Right ventricle myocardium superior (tissue), 1 donor: ENCODE measurements around the gene ERICH6. TPM values are rescaled to one million over a fixed set of nuclear protein-coding genes. Genes with fewer than 3 reads are reported as not detected.

Source experiments
- ATAC-seq: fragments of 200-7000 bp; cut with Tn5 transposase; one replicate; pipeline ENCODE4 v1.9.1; 2020; ENCODE audit warnings: mild to moderate bottlenecking; ENCODE audit not compliant: poor library complexity
- DNase-seq: peaks from one replicate; pipeline ENCODE4 v3.0.0-alpha.2; 2020
- intact Hi-C: fragments of 100-400 bp; cut with DNase I; formaldehyde crosslinking; loops from one replicate; pipeline ENCODE4 v1.11.2; 2022
- total RNA-seq: library from RNA; stranded (reverse); fragmentation: NEBNext Ultra II Directional; extraction: Animal tissue kit (Norgen Biotek cat#: 25700); gene quantifications from one replicate; pipeline ENCODE4 v1.2.1, GENCODE V29; 2021
- donor health status: DM: no; HTN: yes; CAD: no; lungs with severe emphysema.

The ERICH6 gene
- total RNA-seq, 1 donor from 2014 or later = not detected

- intact Hi-C loops = no loop called here
- ATAC-seq = no peak
- DNase-seq = no peak
Measured at GRCh38 chr3:150697646-150698045, 6.1 kb downstream of the ERICH6 start.

- ATAC-seq (no peak), DNase-seq (no peak)
- intact Hi-C loops = no loop called here
Measured at GRCh38 chr3:150691414-150692040, 12.2 kb downstream of the ERICH6 start.

GRCh38 chr3:150687613-150688012 lies 16.1 kb downstream of the ERICH6 start:
- DNase-seq (no peak), ATAC-seq (no peak)
- intact Hi-C loops = no loop called here

- no peak for ATAC-seq
- DNase-seq = no peak
- intact Hi-C loops = no loop called here
Measured at GRCh38 chr3:150682824-150683223, 20.9 kb downstream of the ERICH6 start.

DNA sequence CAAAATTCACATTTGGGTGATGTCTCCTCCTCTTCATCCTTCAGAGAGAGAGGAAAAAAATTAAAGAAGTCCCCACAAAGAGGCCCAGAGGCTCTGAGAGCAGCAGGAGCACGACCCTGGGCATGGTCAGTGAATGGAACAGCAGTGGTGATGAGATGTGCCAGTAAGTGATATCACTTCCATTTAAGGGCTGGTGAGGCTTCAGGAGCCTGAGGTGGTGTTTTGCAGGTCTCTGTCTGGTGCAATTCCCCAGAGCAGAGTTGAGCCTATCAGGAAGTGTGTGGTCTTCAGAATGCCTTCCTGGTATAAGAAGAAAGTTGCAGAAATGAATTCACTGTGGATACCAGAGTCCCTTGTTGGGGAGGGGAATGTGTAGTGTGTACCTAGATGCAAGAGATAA lies 21.4 kb downstream of the ERICH6 start:
- no peak for ATAC-seq
- no peak for DNase-seq
- intact Hi-C loops = no loop called here

DNA sequence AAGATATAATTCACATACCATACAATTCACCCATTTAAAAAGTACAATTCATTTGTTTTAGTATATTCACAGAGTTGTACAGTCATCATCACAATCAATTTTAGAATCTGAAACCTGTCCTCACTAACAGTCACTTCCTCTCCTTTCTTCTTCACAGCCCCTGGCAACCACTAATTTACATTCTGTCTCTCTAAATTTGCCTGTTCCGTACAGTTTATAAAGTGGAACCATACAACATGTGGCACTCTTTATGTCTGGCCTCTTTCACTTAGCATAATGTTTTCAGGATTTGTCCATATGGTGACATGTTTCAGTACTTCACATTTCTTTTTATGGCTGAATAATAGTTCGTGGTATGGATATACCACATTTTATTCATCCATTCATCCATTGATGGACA lies 22.7 kb downstream of the ERICH6 start:
- no peak for ATAC-seq
- intact Hi-C loops = no loop called here
- no peak for DNase-seq

GRCh38 chr3:150680562-150680961 lies 23.2 kb downstream of the ERICH6 start:
- DNase-seq (no peak), ATAC-seq (no peak)
- intact Hi-C loops = no loop called here

DNA sequence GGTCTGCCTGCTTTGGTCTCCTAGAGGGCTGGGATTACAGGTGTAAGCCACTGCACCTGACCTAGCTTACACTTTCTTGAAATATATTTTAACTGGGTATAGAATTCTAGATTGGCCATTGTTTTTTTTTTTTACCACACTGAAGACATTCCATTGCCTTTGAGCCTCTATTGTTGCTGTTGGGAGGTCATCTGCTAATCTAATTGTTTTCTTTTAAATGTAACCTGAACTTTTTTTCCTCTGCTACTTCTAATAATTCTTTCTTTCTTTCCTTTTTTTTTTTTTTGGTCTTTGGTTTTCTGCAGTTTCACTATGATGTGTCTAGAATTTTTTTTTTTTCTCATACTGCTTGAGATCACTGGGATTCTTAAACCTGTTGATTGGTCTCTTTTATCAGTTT lies 28.1 kb downstream of the ERICH6 start:
- DNase-seq (no peak), ATAC-seq (no peak)
- intact Hi-C loops = no loop called here

- no peak for DNase-seq
- no peak for ATAC-seq
- intact Hi-C loops = no loop called here
Measured at GRCh38 chr3:150673966-150674365, 29.8 kb downstream of the ERICH6 start.

DNA sequence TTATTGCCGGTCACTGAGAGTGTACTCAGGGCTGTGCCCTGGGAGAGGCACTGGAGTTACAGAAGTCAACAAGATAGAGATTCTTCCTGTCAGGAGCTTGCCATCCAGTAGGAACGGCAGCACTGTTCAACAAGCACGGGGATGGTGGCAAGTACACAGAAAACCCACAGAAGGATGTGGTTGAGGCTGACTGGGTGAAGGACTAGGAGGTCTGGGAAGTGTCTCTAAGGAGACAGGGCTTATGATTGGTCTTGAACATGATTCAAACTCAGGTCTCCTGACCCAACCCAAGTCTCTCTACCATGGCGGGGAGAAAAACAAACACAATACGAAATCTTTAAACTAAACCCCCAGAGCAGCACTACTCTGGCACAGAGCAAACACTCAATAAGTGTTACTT lies 37.6 kb downstream of the ERICH6 start:
- ATAC-seq (no peak), DNase-seq (no peak)
- intact Hi-C loops = no loop called here

DNA sequence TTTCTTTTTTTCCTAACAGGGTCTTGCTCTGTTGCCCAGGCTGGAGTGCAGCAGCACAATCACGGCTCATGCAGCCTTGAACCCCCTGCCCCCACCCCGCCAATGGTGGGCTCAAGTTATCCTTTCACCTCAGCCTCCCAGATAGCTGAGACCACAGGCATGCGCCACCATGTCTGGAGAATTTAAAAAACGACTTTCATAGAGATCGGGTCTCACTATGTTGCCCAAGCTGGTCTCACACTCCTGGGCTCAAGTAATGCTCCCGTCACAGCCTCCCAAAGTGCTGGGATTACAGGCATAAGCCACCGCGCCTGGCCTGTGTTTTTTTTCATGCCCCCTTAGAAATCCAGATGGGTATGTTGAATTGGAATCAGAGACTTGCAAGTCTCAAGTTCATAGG lies 40.3 kb downstream of the ERICH6 start:
- intact Hi-C loops = no loop called here
- no peak for DNase-seq
- ATAC-seq = no peak

DNA sequence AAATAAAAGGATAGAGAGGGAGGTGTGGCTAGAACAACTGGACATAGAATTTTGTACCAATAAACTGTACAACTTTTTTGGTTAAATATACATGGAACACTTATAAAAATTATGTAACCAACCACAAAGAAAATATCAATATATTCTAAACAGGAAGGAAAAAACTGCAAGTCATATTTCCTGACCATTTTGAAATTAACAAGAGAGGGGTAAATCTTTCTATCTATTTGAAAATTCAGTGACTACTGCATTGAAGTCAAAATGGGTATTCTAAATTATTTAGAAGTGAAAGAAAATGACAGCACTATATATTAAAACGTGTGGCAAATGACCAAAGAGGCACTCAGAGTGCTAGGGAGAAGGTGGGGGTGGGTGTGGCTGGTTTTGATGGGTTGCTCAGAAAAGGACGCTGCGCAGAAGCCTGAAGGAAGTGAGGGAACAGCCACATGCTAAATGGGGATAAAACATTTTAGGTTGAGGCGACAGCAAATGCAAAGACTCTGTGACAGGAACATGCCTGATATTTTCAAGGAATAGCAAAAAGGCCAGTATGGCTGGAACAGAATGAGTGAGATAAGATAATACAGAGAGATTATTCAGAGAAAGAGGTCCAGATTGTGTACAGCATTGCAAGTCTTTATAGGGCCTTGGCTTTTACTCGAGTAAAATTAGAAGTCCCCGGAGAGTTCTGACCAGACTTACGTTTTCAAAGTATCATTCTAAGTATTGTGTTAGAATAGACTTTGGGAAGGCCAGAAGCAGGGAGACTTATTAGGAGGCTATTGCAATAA lies 41.1 kb downstream of the ERICH6 start:
- ATAC-seq = no peak

DNA sequence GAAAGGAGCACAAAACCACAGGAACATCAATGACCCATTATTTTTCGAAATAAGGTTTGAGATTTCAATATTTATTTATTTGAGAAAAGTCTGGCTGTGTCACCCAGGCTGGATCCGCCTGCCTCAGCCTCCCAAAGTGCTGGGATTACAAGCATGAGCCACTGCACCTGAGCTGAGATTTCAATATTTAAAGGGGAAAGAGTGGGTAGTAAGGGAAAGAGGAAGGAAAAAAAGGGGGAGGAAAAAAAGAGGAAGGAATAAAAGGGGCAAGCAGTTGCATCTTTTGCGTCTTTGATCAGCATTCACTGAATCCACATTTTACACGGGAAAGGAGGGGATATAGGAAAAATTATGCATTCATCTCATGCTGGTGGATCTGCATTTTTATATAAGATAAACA lies 47.4 kb downstream of the ERICH6 start:
- ATAC-seq (no peak), DNase-seq (no peak)
- intact Hi-C loops = no loop called here

More for the DNA sequence above, 41.1 kb downstream of the ERICH6 start:
- intact Hi-C loops = no loop called here
- no peak for DNase-seq

- intact Hi-C loops = no loop called here
- no peak for ATAC-seq
- no peak for DNase-seq
Measured at GRCh38 chr3:150653110-150653561, 50.6 kb downstream of the ERICH6 start.

- DNase-seq = no peak
- ATAC-seq = no peak
- intact Hi-C loops = no loop called here
Measured at GRCh38 chr3:150640256-150640655, 63.5 kb downstream of the ERICH6 start.

DNA sequence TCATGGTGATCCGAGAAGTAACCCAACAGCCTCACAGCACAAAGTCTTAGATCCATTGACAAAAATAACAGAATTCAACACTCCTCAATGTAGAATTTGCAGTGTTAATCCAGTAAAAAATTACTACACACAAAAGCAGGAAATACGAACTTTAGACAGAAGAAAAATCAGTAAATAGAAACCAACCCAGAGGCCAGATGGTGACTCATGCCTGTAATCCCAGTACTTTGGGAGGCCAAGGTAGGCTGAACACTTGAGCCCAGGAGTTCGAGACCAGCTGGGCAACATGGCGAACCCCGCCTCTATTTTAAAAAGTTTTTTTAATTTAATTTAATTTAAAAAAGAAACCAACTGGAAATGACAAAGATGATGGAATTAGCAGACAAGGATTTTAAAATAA lies 64.5 kb downstream of the ERICH6 start:
- intact Hi-C loops = no loop called here
- no peak for DNase-seq
- ATAC-seq = no peak

DNA sequence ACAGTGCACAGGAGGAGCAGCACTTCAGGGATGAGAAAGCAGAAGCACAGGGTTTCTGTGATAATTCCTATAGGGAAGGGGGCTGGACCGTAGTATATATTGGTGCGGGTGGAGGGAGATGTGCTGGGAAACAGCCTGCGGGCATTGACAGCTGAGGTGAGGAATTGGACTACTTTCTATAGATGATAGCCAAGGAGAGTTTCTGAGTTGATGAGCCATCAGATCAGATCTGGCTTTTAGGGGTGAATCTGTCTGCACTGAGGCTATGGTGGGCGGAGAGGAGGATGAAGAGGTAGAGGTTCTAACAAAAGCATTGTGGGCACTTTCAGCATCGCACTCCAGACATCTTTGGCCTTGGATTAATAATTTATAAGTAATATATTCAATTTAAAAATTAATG lies 67.5 kb downstream of the ERICH6 start:
- intact Hi-C loops = no loop called here
- DNase-seq = no peak
- no peak for ATAC-seq

- intact Hi-C loops = no loop called here
- DNase-seq (no peak), ATAC-seq (no peak)
Measured at GRCh38 chr3:150635526-150635925, 68.2 kb downstream of the ERICH6 start.

DNA sequence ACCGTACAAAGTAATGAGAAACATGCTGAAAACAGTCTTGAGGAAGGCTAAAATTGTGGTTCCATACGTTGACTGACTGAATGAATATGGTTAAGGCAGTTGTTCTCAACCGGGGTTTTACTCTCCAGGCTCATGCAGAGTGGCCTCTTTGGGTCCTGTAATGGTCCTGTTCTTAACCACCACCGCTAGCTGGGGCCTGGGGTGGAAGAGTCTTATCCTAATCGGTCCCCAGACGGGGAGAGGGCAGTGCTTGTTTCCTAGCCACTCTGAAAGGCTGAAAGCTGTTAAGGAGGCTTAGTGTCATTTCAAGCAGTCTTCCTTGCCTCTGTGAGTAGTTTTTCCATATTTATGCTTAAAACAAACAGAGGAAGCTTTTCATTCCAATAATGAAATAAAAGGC lies 68.6 kb downstream of the ERICH6 start:
- no peak for ATAC-seq
- intact Hi-C loops = no loop called here

GRCh38 chr3:150631515-150632221 lies 72.1 kb downstream of the ERICH6 start:
- no peak for ATAC-seq
- intact Hi-C loops = no loop called here

More for the DNA sequence above, 68.6 kb downstream of the ERICH6 start:
- DNase-seq = no peak

More at GRCh38 chr3:150631515-150632221, 72.1 kb downstream of the ERICH6 start:
- DNase-seq = no peak
